Stimulated activated memory B cell treated with anti-CD40 and anti-IgM and Interleukin-4, amounts not matched to agents 10 μg/mL and 1 μg/mL and 100 μg/mL, for 72 hours (primary cell): ENCODE data around the gene IFFO2.
A peak's percentile ranks its signal among the peaks of the same experiment; 100 is the strongest.
"Not testable (repeated sequence)": the region's sequence is repeated elsewhere in the genome, so short reads cannot be mapped to it uniquely, and the experiment has no call there.

Experiments used
- ATAC-seq: fragments of 150-1000 bp; cut with Tn5 transposase; 2 replicates; pipeline ENCODE4 v1.10.0; 2021
- H3K27ac Mint-ChIP-seq: one replicate; pipeline ENCODE4 v1.8.0; 2022; ENCODE audit warnings: mild to moderate bottlenecking, mixed read lengths
- H3K27me3 Mint-ChIP-seq: one replicate; pipeline ENCODE4 v1.8.0; 2022; ENCODE audit warnings: mixed read lengths
- H3K36me3 Mint-ChIP-seq: one replicate; pipeline ENCODE4 v1.8.0; 2022; ENCODE audit warnings: mixed read lengths
- H3K4me1 Mint-ChIP-seq: one replicate; pipeline ENCODE4 v1.8.0; 2022; ENCODE audit warnings: mixed read lengths
- H3K4me3 Mint-ChIP-seq: one replicate; pipeline ENCODE4 v1.8.0; 2022; ENCODE audit warnings: mild to moderate bottlenecking, moderate library complexity, mixed read lengths
- H3K9me3 Mint-ChIP-seq: one replicate; pipeline ENCODE4 v1.8.0; 2022; ENCODE audit warnings: mixed read lengths

The IFFO2 gene

DNA sequence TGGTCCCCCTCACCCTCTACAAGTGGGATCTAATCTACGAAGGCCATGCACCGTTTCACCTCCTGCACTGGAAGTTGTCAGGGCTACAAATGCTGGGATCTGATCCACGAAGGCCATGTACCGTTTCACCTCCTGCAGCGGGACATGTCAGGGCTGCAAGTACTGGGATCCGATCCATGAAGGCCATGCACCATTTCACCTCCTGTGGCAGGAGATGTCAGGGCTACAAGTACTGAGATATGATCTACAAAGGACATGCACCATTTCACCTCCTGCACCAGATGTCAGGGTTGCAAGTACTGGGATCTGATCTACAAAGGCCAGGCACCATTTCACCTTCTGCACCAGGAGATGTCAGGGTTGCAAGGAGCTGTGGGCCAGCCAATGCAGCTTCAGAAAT lies 61.2 kb downstream of the IFFO2 start:
- ATAC-seq, result no peak
- Mint-ChIP-seq H3K9me3 (no peaks in the 10 kb centered on the region), H3K27me3 (no peaks in the 10 kb centered on the region), H3K4me1 (no peaks in the 10 kb centered on the region), H3K4me3 (no peak overlapping the region), H3K36me3 (no peaks in the 10 kb centered on the region), H3K27ac (no peak overlapping the region)

DNA sequence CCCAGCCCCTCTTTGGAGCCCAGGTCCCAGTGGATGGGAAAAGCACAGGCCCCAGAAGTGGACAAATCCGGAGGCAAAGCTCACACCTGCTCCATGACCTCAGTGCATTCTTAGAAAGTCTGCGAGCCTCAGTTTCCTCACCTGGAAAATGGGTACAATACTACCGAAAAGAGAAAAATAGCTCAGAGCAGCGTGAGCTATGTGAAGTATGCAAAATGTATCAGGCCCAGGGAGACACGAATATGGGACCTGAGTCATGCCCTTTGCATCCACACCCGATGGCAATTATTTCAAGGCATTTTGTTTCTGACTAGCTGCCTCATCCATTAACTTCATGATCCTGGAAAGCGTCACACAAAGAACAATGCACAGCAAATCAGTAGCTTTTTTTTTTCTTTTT lies 63.4 kb downstream of the IFFO2 start:
- Mint-ChIP-seq H3K36me3 (no peaks in the 10 kb centered on the region), H3K4me3 (no peak overlapping the region), H3K27ac (no peak overlapping the region), H3K27me3 (no peaks in the 10 kb centered on the region), H3K9me3 (no peaks in the 10 kb centered on the region), H3K4me1 (no peaks in the 10 kb centered on the region)
- ATAC-seq, result no peak

DNA sequence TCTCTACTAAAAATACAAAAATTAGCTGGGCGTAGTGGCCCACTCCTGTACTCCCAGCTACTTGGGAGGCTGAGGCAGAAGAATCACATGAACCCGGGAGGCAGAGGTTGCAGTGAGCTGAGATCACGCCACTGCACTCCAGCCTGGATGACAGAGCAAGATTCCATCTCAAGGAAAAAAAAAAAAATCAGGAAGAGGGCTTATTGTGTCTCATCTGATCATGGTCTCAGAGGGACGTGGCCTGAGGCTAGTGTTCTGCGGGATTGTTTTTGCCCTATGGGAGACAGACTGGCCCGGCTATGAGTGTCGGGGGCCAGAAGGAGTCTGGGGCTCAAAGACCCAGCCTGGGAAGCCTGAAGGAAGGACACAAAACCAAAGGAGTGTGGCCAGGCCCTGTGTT lies 64.6 kb downstream of the IFFO2 start:
- H3K27ac Mint-ChIP-seq, H3K9me3 Mint-ChIP-seq, H3K36me3 Mint-ChIP-seq, H3K4me3 Mint-ChIP-seq, H3K4me1 Mint-ChIP-seq, ATAC-seq, H3K27me3 Mint-ChIP-seq: not testable (repeated sequence)

DNA sequence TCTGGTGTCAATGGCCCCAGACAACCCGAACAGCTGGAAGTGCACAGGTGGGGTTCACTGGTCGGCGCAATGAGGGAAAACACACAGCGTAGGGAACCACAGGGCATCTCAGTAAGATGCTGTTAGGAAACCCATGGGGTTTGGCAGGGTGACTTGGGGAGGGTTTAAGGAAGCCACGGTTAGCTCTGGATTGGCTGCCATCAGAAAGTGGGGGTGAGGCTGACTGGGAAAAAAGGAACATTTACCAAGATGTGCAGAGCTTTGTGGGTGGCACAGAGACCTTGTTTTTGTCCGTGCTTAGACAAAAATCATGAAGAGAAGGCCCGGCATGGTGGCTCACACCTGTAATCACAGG lies 65.1 kb downstream of the IFFO2 start:
- no peak overlapping the region for H3K27ac Mint-ChIP-seq
- no peaks in the 10 kb centered on the region for H3K4me1 Mint-ChIP-seq
- no peaks in the 10 kb centered on the region for H3K9me3 Mint-ChIP-seq
- H3K27me3 Mint-ChIP-seq, result no peaks in the 10 kb centered on the region
- no peaks in the 10 kb centered on the region for H3K36me3 Mint-ChIP-seq
- H3K4me3 Mint-ChIP-seq, result no peak overlapping the region
- ATAC-seq, result no peak

DNA sequence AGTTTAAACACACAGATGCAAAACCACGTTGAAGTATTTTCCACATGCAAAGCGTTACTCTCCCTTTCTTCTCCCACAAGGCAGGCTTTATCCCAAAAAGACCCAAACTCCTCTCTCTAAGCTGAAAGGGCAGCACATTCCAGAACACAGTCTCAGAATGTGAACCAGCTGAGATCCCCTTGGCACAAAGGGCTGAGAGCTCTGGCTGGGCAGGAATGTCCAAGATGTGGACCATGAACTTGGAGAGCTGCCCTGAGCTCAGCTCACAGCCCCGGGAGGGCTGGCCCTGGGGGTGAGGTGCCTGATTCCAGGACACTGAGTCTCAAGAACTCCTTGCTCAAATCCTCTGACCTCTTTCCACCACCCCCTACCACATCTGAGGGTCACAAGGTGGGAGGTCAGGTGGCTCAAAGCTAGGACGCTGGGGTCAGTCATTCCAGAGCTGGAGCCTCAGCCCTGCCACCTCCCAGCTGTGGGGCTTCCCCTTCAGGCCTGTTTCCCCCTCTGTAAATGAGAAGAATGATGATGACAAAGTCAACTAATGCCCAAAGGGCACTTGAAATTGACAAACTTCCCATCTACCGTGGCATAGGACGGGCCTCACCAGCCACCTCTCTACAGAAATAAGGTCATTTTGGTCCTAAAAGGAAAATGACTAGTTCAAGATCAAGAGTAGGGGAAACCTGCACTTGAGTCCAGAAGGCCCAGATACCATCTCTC lies 65.6 kb downstream of the IFFO2 start:
- H3K27me3 Mint-ChIP-seq, result no peaks in the 10 kb centered on the region
- no peak for ATAC-seq
- H3K4me3 Mint-ChIP-seq, result no peak overlapping the region
- H3K27ac Mint-ChIP-seq, result no peak overlapping the region
- H3K36me3 Mint-ChIP-seq, result no peaks in the 10 kb centered on the region
- no peaks in the 10 kb centered on the region for H3K4me1 Mint-ChIP-seq
- H3K9me3 Mint-ChIP-seq, result no peaks in the 10 kb centered on the region

DNA sequence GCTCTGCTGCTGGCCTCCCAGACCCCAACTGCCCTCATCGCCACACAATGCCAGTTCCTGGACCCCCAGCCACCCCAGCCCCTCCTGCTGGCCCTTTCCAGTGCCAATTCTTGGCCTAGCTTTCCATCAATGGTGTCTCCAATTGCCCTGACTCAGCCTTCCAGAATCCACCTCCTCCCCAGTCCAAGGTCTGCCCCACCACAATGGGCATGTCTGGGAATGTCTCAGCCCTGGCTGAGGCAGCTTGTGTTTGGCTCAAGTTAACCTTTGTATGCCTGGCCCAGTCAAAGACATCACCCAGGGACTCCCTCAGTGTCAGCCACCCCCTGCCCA lies 70.5 kb downstream of the IFFO2 start:
- ATAC-seq, result no peak
- no peak overlapping the region for H3K27ac Mint-ChIP-seq
- H3K9me3 Mint-ChIP-seq, result no peaks in the 10 kb centered on the region
- peaks cover 9% of the 10 kb centered on the region for H3K36me3 Mint-ChIP-seq
- H3K4me3 Mint-ChIP-seq, result no peak overlapping the region
- H3K4me1 Mint-ChIP-seq, result no peaks in the 10 kb centered on the region
- H3K27me3 Mint-ChIP-seq, result no peaks in the 10 kb centered on the region

DNA sequence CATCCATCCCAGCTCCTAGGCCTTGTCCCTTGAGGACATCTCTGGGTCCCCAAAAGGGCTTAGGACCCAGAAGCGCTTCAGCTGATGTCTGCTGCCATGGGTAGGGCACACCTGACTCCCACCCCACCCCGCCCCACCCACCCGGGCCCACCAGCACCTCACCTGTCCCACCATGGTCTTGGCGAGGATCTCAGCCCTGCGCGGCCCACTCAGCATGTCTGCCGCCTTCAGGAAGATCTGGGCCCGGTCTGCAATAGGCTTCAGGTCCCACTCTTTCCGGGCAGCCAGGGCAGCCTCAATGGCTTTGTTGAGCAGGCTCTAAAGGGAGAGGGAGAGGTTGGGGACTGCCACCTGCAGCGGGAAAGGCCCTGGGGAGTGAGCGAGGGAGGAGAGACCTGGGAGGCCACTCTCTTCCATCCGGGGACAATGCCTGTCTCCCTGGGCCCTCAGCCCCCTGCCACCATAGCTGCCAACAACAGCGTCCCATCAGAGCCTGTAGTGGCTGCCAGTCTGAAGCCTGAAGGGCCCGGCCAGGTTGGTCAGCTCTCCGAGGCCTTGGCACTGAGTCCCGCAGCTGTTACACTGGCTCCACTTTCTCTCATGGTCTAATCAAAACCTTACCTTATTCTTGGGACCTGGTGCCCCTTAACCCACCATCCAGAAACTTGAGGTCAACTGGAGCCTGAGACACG lies 71.0 kb downstream of the IFFO2 start:
- ATAC-seq, result no peak
- Mint-ChIP-seq H3K9me3 (no peaks in the 10 kb centered on the region), H3K4me1 (no peaks in the 10 kb centered on the region), H3K27me3 (no peaks in the 10 kb centered on the region), H3K36me3 (peaks cover 10% of the 10 kb centered on the region), H3K27ac (no peak overlapping the region), H3K4me3 (no peak overlapping the region)

DNA sequence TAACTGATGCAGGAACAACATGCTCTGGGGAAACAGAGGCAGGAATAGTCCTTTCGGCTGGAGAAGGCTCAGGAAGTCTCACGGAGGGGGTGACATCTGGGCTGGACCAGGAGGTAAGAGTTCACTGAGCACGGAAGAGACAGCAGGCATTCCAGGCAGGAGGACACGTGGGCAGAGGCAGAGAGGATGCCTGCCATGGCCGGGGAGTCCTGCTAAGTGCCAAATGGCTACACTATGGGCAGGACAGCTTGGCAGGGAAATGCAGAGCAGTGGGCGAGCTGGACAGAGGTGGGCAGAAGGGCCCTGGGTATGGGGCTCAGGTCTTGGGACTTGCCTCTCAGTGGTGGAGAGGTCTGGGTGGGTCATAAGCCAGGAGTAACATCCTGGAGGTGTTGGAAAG lies 71.7 kb downstream of the IFFO2 start:
- no peak overlapping the region for H3K4me3 Mint-ChIP-seq
- peaks cover 14% of the 10 kb centered on the region for H3K36me3 Mint-ChIP-seq
- no peak for ATAC-seq
- no peaks in the 10 kb centered on the region for H3K9me3 Mint-ChIP-seq
- no peak overlapping the region for H3K27ac Mint-ChIP-seq
- H3K27me3 Mint-ChIP-seq, result no peaks in the 10 kb centered on the region
- no peaks in the 10 kb centered on the region for H3K4me1 Mint-ChIP-seq

DNA sequence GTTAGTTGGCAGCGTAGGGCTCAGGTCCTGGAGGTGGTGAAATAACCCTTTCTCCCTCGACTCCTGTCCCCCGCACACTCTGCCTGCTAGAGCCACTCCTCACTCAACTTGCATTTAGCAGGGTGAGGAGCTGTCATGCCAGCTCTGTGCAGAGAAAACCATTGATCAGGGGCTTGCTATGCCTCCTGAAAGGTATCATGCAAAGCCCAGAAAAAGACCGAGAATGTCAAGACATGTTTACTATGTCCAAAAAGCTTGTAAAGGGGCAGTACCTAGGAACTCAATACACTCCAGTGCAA lies 72.1 kb downstream of the IFFO2 start:
- Mint-ChIP-seq H3K27ac (no peak overlapping the region), H3K9me3 (no peaks in the 10 kb centered on the region), H3K27me3 (no peaks in the 10 kb centered on the region), H3K4me1 (no peaks in the 10 kb centered on the region), H3K36me3 (peaks cover 14% of the 10 kb centered on the region), H3K4me3 (no peak overlapping the region)
- ATAC-seq, result no peak

DNA sequence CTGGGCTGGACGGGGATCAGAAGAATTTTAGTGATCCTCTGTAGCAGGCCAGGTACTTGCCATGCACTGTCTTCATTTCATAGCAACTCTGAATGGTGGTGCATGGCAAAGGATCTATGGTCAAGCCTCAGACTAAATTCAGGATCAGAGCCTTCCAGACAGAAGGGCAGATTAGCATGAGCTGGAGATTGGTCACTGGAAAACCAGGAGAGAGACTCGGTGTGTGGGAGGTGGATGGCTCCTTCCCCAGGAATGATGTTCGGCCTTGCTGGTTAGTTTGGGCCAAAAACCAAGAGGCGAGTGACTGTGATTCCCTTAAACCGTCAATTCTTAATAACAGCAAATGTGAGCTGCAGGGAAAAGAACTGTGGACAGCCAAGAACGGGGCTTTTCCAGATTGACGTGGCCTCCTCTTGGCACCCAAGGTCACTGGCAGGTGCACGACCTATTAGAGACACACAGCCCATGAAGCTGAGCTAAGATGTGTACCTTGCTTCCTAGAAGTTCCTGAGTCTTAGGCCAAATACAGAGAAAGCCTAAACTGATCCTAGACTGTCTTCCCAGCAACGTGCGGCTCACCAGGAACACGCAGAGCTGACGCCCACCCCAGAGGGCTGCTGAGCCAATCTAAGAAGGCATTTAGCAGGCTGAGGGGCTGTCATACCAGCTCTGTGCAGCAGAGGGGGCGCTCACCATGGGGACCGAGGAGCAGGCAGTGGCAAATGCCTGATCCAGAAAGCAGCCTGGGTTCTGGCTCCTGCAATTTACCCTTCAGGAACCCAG lies 72.6 kb downstream of the IFFO2 start:
- Mint-ChIP-seq H3K36me3 (peaks cover 14% of the 10 kb centered on the region), H3K4me1 (no peaks in the 10 kb centered on the region), H3K27me3 (no peaks in the 10 kb centered on the region), H3K4me3 (no peak overlapping the region), H3K9me3 (no peaks in the 10 kb centered on the region), H3K27ac (no peak overlapping the region)
- ATAC-seq, result peak; percentile 48

DNA sequence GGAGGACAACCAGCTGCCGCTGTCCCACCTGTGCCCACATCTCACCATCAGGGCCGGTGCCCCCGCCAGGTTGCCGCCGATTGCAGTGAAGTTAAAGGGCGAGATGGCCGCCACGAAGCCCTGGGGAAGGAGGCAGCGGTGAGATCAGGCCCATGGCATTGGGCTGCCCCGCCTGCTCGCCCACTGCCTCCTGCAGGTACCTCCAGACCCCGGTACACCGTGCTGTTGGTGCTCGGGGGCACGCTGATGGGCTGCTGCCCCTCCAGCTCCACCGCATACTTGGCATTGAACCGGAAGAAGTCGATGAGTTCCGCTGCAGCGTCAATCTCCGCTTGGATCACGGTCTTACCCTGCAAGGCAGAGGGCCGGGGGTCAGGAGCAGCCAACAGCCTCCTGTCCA lies 73.4 kb downstream of the IFFO2 start:
- no peak for ATAC-seq
- no peaks in the 10 kb centered on the region for H3K4me1 Mint-ChIP-seq
- no peak overlapping the region for H3K4me3 Mint-ChIP-seq
- no peak overlapping the region for H3K27ac Mint-ChIP-seq
- H3K9me3 Mint-ChIP-seq, result no peaks in the 10 kb centered on the region
- H3K27me3 Mint-ChIP-seq, result no peaks in the 10 kb centered on the region
- peaks cover 14% of the 10 kb centered on the region for H3K36me3 Mint-ChIP-seq

DNA sequence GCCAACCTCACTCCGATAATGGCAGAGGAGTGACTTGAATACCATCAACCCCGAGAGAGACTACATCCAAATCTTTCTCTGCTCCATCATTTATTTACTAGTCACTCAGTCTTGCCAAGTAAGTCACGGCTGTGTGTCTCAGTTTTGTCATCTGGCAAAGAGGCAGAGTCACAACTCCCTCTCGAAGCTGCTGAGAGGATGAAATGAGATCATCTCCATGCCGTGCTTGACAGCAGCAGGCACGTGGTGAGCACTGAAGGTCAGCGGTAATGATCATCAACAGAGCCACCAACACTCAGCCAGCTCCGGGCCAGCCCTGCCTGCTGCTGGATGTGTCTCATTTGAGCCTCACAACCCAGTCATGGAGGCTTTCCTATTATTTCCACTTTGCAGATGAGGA lies 74.0 kb downstream of the IFFO2 start:
- Mint-ChIP-seq H3K27ac (no peak overlapping the region), H3K4me1 (no peaks in the 10 kb centered on the region), H3K4me3 (no peak overlapping the region), H3K27me3 (no peaks in the 10 kb centered on the region), H3K36me3 (peaks cover 14% of the 10 kb centered on the region), H3K9me3 (no peaks in the 10 kb centered on the region)
- ATAC-seq, result no peak

DNA sequence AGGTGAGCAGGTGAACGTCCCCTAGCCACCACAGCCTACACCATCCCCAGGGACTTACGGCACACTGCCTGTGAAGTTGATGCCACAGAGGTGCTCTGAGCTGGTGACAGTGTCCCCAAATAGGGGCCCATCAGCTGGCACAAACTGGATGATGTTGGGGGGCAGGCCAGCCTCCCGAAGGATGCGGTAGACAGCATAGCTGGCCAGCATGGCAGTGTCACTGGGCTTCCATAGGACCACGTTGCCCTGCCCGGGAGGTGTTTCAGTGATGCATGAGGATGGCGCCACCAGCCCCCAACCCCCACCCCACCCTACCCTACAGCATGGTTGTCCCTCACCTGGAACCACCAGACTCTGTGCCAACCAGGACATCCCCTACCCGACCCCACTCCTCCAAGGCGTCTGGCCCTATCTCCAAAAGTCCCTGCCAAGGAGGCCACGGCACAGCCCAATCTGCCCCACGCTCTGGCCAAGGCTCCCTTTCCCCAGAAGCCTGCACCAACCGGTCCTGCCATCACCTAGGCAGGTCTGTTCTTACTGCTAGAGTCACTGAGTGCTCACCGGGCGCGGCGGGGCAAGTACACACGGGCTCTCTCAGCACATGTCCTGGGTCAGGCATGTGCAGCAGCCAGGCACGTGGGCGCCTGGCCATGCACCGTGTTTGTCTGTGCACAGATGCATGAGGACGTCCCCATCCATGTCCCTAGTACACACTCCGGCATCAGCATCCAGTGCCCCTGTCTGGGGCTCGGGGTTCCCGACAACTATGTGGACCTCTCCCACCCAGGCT lies 74.6 kb downstream of the IFFO2 start:
- H3K36me3 Mint-ChIP-seq, result peaks cover 14% of the 10 kb centered on the region
- no peak overlapping the region for H3K4me3 Mint-ChIP-seq
- no peaks in the 10 kb centered on the region for H3K4me1 Mint-ChIP-seq
- H3K27me3 Mint-ChIP-seq, result no peaks in the 10 kb centered on the region
- H3K9me3 Mint-ChIP-seq, result no peaks in the 10 kb centered on the region
- H3K27ac Mint-ChIP-seq, result no peak overlapping the region
- no peak for ATAC-seq

DNA sequence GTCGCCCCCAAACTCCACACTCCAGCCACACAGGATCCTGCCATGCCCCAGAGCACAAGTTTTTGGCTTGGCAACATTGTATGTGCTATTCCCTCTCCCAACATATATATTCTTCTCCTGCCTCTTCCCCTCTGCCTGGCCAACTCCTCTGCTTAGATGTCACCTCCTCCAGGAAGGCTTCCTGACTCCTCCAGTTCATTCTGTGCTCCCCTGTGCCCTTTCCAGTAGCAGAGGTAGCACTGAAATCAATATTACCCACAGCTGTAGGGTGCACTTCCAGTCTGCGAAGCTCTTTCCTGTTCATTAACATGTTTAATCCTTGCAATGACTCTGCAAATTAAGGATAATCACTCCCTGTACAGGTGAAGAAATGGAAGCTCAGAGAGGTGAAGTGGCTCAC lies 75.3 kb downstream of the IFFO2 start:
- no peaks in the 10 kb centered on the region for H3K9me3 Mint-ChIP-seq
- ATAC-seq, result no peak
- H3K36me3 Mint-ChIP-seq, result peaks cover 14% of the 10 kb centered on the region
- H3K27ac Mint-ChIP-seq, result no peak overlapping the region
- no peak overlapping the region for H3K4me3 Mint-ChIP-seq
- no peaks in the 10 kb centered on the region for H3K27me3 Mint-ChIP-seq
- no peaks in the 10 kb centered on the region for H3K4me1 Mint-ChIP-seq

DNA sequence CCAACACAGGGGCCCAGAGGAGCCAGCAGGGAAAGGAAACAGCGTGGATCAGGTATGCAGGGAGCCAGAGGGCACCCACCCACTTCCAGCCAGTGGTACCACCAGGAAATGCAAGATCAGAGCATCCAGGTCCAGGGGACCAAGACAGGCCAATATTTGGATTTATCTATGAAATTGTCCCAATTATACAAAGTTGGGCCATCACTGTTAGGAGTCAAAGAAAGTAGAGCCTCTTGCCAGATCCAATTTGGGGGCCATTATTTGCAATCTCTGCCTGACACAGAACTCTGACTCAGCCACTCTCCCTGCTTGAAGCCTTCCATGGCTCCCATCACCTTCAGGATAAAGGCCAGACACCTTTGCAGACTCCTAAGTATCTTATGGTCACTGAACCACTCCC lies 75.9 kb downstream of the IFFO2 start:
- Mint-ChIP-seq H3K27me3 (no peaks in the 10 kb centered on the region), H3K4me1 (peaks cover 2% of the 10 kb centered on the region), H3K9me3 (no peaks in the 10 kb centered on the region), H3K36me3 (peaks cover 14% of the 10 kb centered on the region), H3K27ac (no peak overlapping the region), H3K4me3 (no peak overlapping the region)
- ATAC-seq, result no peak
